Measurements from ENCODE around the gene OR6C2. TPM values are rescaled to one million over a fixed set of nuclear protein-coding genes. Genes with fewer than 3 reads are reported as not detected.

Gene OR6C2
- total RNA-seq, result not detected
- polyA plus RNA-seq (2013, experiment 1 of 2), result not detected
- polyA plus RNA-seq (2013, experiment 2 of 2), result not detected
- long read RNA-seq, experiment 1, result 0 reads
- long read RNA-seq, experiment 2, result 0 reads
- long read RNA-seq, experiment 3, result 0 reads
- long read RNA-seq, experiment 4, result 0 reads

DNA sequence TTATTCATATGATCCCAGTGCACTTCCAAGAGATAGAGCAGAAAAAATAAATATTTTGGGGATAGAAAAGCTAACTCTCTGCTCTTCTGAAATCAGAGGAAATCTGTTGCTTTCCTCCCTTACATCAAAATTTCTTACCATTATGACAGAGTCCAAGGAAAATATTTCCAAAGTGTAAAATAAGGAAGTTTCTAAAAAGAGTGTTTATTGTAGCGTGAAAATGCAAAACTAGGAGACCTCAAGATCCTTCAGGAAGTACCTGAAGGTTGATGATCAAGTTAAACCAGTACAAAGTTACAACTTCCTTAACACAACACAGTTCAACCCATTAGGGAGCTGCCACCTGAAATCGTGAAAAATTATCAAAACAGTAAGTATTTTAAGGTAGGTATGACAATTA, at the start of gene OR6C2:
Gene OR6C2 (plus strand): TSS at position 301 of the 400 bp plus-strand sequence. CDS start 8,138 bp downstream, outside the sequence.
- H3K27me3 Mint-ChIP-seq (ENCODE audit: insufficient read depth), result peaks cover 1% of the 10 kb centered on the region
- Histone ChIP-seq H3K4me3 (ENCODE audit: low read length) (no peak within 1 kb of the TSS), H3K9me3 (ENCODE audit: control insufficient read depth, low read length) (peaks cover 26% of the 10 kb centered on the region), H3K4me1 (ENCODE audit: control insufficient read depth, insufficient read depth, low read length) (no peaks in the 10 kb centered on the region), H3K27ac (ENCODE audit: low read depth, low read length) (no peak within 1 kb of the TSS), H3K36me3 (ENCODE audit: control insufficient read depth, insufficient read depth, low read length) (no peaks in the 10 kb centered on the region), H3K27me3 (ENCODE audit: control insufficient read depth, insufficient read depth, low read length, poor library complexity, severe bottlenecking) (no peaks in the 10 kb centered on the region), H3K9ac (ENCODE audit: extremely low read depth, low read length, poor library complexity, severe bottlenecking) (no peak within 1 kb of the TSS)
- no peak within 1 kb of the TSS for H3K4me3 Mint-ChIP-seq
- H3K4me1 Mint-ChIP-seq, result no peaks in the 10 kb centered on the region
- DNase-seq, result no peak
- H3K27ac Mint-ChIP-seq, result no peak within 1 kb of the TSS
- TF ChIP-seq, protein P1, sequence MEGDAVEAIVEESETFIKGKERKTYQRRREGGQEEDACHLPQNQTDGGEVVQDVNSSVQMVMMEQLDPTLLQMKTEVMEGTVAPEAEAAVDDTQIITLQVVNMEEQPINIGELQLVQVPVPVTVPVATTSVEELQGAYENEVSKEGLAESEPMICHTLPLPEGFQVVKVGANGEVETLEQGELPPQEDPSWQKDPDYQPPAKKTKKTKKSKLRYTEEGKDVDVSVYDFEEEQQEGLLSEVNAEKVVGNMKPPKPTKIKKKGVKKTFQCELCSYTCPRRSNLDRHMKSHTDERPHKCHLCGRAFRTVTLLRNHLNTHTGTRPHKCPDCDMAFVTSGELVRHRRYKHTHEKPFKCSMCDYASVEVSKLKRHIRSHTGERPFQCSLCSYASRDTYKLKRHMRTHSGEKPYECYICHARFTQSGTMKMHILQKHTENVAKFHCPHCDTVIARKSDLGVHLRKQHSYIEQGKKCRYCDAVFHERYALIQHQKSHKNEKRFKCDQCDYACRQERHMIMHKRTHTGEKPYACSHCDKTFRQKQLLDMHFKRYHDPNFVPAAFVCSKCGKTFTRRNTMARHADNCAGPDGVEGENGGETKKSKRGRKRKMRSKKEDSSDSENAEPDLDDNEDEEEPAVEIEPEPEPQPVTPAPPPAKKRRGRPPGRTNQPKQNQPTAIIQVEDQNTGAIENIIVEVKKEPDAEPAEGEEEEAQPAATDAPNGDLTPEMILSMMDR (conservative IDR thresholded peaks at IDR 0.05), result no peak
- H3K9me3 Mint-ChIP-seq, result peaks cover 29% of the 10 kb centered on the region
- 89% methylated on average over 2 of the region's 2 CpGs; no CpG with 5 or more reads in 1 of the 2 experiments for WGBS, 2 experiments (ENCODE audit: insufficient coverage in 1 of 2, insufficient read length in 1 of 2)
- no peaks in the 10 kb centered on the region for H3K36me3 Mint-ChIP-seq (ENCODE audit: low read depth)

DNA sequence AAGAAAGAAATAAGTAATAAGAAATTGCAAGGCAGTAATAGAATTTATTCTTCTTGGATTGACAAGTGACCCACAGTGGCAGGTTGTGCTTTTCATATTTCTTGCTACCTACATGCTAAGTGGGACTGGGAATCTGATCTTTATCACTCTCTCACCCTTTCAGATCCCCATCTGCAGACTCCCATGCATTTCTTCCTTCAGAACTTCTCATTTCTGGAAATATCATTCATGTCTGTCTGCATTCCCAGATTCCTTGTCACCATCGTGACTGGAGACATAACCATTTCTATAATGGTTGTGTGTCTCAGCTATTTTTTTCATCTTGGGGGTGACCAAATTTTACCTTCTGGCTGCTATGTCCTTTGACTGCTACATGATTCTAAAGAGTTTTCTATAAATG, 47.5 kb upstream of the OR6C2 start:
- no peaks in the 10 kb centered on the region for H3K4me1 ChIP-seq (ENCODE audit: control insufficient read depth, insufficient read depth, low read length)
- H3K27ac Mint-ChIP-seq, result no peak overlapping the region
- H3K9me3 Mint-ChIP-seq, result peaks cover 5% of the 10 kb centered on the region
- H3K27me3 Mint-ChIP-seq (ENCODE audit: insufficient read depth), result no peaks in the 10 kb centered on the region
- H3K36me3 Mint-ChIP-seq (ENCODE audit: low read depth), result no peaks in the 10 kb centered on the region
- H3K27ac ChIP-seq (ENCODE audit: low read depth, low read length), result no peak overlapping the region
- 100% methylated on average over 1 of the region's 1 CpG; no CpG with 5 or more reads in 1 of the 2 experiments for WGBS, 2 experiments (ENCODE audit: insufficient coverage in 1 of 2, insufficient read length in 1 of 2)
- H3K4me1 Mint-ChIP-seq, result no peaks in the 10 kb centered on the region
- H3K36me3 ChIP-seq (ENCODE audit: control insufficient read depth, insufficient read depth, low read length), result no peaks in the 10 kb centered on the region
- no peaks in the 10 kb centered on the region for H3K27me3 ChIP-seq (ENCODE audit: control insufficient read depth, insufficient read depth, low read length, poor library complexity, severe bottlenecking)
- H3K4me3 Mint-ChIP-seq, result no peak overlapping the region
- no peak for DNase-seq
- no peak overlapping the region for H3K9ac ChIP-seq (ENCODE audit: extremely low read depth, low read length, poor library complexity, severe bottlenecking)
- TF ChIP-seq, protein P1 (conservative IDR thresholded peaks at IDR 0.05), result no peak
- no peak overlapping the region for H3K4me3 ChIP-seq (ENCODE audit: low read length)
- no peaks in the 10 kb centered on the region for H3K9me3 ChIP-seq (ENCODE audit: control insufficient read depth, low read length)

DNA sequence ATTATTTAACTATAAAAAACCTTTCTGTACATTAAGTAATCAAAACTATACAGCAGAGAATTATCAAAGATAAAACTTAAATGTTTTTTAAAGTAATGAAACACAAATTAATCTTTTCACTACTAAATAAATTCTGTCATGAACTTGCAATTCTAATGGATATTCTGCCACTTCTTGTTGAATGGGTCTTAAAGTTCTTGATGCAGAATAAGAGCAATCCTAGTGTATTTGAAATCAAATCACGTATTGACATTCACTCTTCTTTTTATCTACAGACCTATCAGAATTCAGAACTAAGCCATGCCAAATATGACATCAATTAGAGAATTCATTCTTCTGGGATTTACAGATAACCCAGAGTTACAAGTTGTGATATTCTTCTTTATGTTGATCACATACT, 43.6 kb upstream of the OR6C2 start, which contains the start of gene OR6C65:
Gene OR6C65 (plus strand): TSS at position 301 of the 400 bp plus-strand sequence. CDS start 0 bp downstream, at position 301.
- Mint-ChIP-seq H3K9me3 (no peaks in the 10 kb centered on the region), H3K36me3 (ENCODE audit: low read depth) (no peaks in the 10 kb centered on the region), H3K4me3 (no peak within 1 kb of the TSS), H3K27me3 (ENCODE audit: insufficient read depth) (no peaks in the 10 kb centered on the region), H3K4me1 (no peaks in the 10 kb centered on the region), H3K27ac (no peak within 1 kb of the TSS)
- H3K36me3 ChIP-seq (ENCODE audit: control insufficient read depth, insufficient read depth, low read length), result no peaks in the 10 kb centered on the region
- H3K27ac ChIP-seq (ENCODE audit: low read depth, low read length), result no peak within 1 kb of the TSS
- no peak within 1 kb of the TSS for H3K4me3 ChIP-seq (ENCODE audit: low read length)
- H3K9ac ChIP-seq (ENCODE audit: extremely low read depth, low read length, poor library complexity, severe bottlenecking), result no peak within 1 kb of the TSS
- TF ChIP-seq, protein P1 (conservative IDR thresholded peaks at IDR 0.05), result no peak
- H3K27me3 ChIP-seq (ENCODE audit: control insufficient read depth, insufficient read depth, low read length, poor library complexity, severe bottlenecking), result no peaks in the 10 kb centered on the region
- no peaks in the 10 kb centered on the region for H3K4me1 ChIP-seq (ENCODE audit: control insufficient read depth, insufficient read depth, low read length)
- no peak for DNase-seq
- WGBS, 2 experiments (ENCODE audit: insufficient coverage in 1 of 2, insufficient read length in 1 of 2), result 80 to 86% methylated on average over 1 of the region's 1 CpG
- no peaks in the 10 kb centered on the region for H3K9me3 ChIP-seq (ENCODE audit: control insufficient read depth, low read length)

Data from endodermal cell (in vitro differentiated cells).